HEK293T (cell line): ENCODE results near the gene ITIH1.
A peak's percentile ranks its signal among the peaks of the same experiment; 100 is the strongest.

Source experiments
- CTCF ChIA-PET: fragments of 350-600 bp; formaldehyde crosslinking; extraction: SDS; loops from one replicate; lab custom pipeline; 2021; ENCODE audit warnings: antibody characterized with exemption, inconsistent platforms; lab: Yijun Ruan, JAX
- POLR2A ChIA-PET: fragments of 350-600 bp; formaldehyde crosslinking; extraction: SDS; loops from one replicate; lab custom pipeline; 2020; ENCODE audit warnings: antibody characterized with exemption, inconsistent platforms; lab: Yijun Ruan, JAX
- DNase-seq: peaks from one replicate; pipeline ENCODE4 v3.0.0; 2012; ENCODE audit warnings: mixed read lengths; ENCODE audit errors: extremely low spot score
- ARNT ChIP-seq: fragments of 450-650 bp; IDR thresholded peaks from 2 replicates; pipeline ENCODE4 v1.6.1; 2017; ENCODE audit warnings: mild to moderate bottlenecking
- BHLHE40 ChIP-seq: fragments of 450-650 bp; IDR thresholded peaks from 2 replicates; pipeline ENCODE4 v1.6.1; 2016; ENCODE audit warnings: mild to moderate bottlenecking, moderate library complexity, borderline replicate concordance
- CTBP1 ChIP-seq: fragments of 450-650 bp; IDR thresholded peaks from 2 replicates; pipeline ENCODE4 v1.6.1; 2016; ENCODE audit warnings: borderline replicate concordance
- ELF4 ChIP-seq: fragments of 450-650 bp; IDR thresholded peaks from 2 replicates; pipeline ENCODE4 v1.6.1; 2017; ENCODE audit warnings: antibody characterized with exemption
- FOXA1 ChIP-seq: fragments of 450-650 bp; IDR thresholded peaks from 2 replicates; pipeline ENCODE4 v1.6.1; 2016; ENCODE audit warnings: mild to moderate bottlenecking
- FOXK2 ChIP-seq: fragments of 450-650 bp; IDR thresholded peaks from 2 replicates; pipeline ENCODE4 v1.6.1; 2016; ENCODE audit warnings: mild to moderate bottlenecking
- FOXM1 ChIP-seq: fragments of 450-650 bp; IDR thresholded peaks from 2 replicates; pipeline ENCODE4 v1.6.1; 2017; ENCODE audit warnings: mild to moderate bottlenecking, borderline replicate concordance
- HDGF ChIP-seq: fragments of 450-650 bp; IDR thresholded peaks from 2 replicates; pipeline ENCODE4 v1.6.1; 2017; ENCODE audit warnings: antibody characterized with exemption, borderline replicate concordance
- L3MBTL2 ChIP-seq: fragments of 450-650 bp; conservative IDR thresholded peaks from 2 replicates; pipeline ENCODE4 v1.6.1; 2016; ENCODE audit warnings: mild to moderate bottlenecking
- LEF1 ChIP-seq: fragments of 450-650 bp; IDR thresholded peaks from 2 replicates; pipeline ENCODE4 v1.6.1; 2017; ENCODE audit warnings: mild to moderate bottlenecking, borderline replicate concordance
- NFRKB ChIP-seq: fragments of 450-650 bp; IDR thresholded peaks from 2 replicates; pipeline ENCODE4 v1.6.1; 2016; ENCODE audit warnings: mild to moderate bottlenecking, moderate library complexity
- PKNOX1 ChIP-seq: fragments of 450-650 bp; IDR thresholded peaks from 2 replicates; pipeline ENCODE4 v1.6.1; 2016
- SP1 ChIP-seq: fragments of 450-650 bp; IDR thresholded peaks from 2 replicates; pipeline ENCODE4 v1.6.1; 2017
- SUZ12 ChIP-seq: fragments of 450-650 bp; IDR thresholded peaks from 2 replicates; pipeline ENCODE4 v1.6.1; 2016; ENCODE audit warnings: mild to moderate bottlenecking
- TARDBP ChIP-seq: fragments of 450-650 bp; IDR thresholded peaks from 2 replicates; pipeline ENCODE4 v1.6.1; 2016
- ZNF384 ChIP-seq: fragments of 450-650 bp; IDR thresholded peaks from 2 replicates; pipeline ENCODE4 v1.6.1; 2016

Gene ITIH1

GRCh38 chr3:52817860-52818259 lies 40.5 kb downstream of the ITIH1 start:
- CTCF ChIA-PET: no interaction called here
- TF ChIP-seq PKNOX1 (no peak), ELF4 (no peak), HDGF (no peak), FOXA1 (no peak), FOXK2 (no peak), ARNT (no peak), CTBP1 (no peak), L3MBTL2 (no peak)
- no peak for DNase-seq
- POLR2A ChIA-PET: interaction anchor here (1.4 kb wide), 1 partner anchor 19 kb away, joined by 3 read pairs; no protein-coding TSS in a partner anchor

GRCh38 chr3:52819936-52820335 lies 42.5 kb downstream of the ITIH1 start:
- no peak for TF ChIP-seq FOXA1
- TF ChIP-seq ZNF384: no peak
- TF ChIP-seq ELF4: no peak
- no peak; the same call in 1 of the 2 replicates for TF ChIP-seq PKNOX1
- no peak for TF ChIP-seq HDGF
- TF ChIP-seq FOXM1: no peak
- TF ChIP-seq TARDBP: no peak
- TF ChIP-seq CTBP1: no peak
- no peak for DNase-seq
- ChIA-PET CTCF (interaction anchor here (0.6 to 2.2 kb wide), 6 partner anchors 8 to 79 kb away, joined by 4 to 12 read pairs (median 8); no protein-coding TSS in a partner anchor), POLR2A (interaction anchor here (1.2 kb wide), 1 partner anchor 49 kb away, joined by 4 read pairs; the partner anchor contains the start of gene NEK4)

GRCh38 chr3:52820736-52821135 lies 43.3 kb downstream of the ITIH1 start:
- POLR2A ChIA-PET: interaction anchor here (1.4 kb wide), 1 partner anchor 50 kb away, joined by 10 read pairs; the partner anchor contains the start of gene NEK4
- DNase-seq: peak; percentile 78
- CTCF ChIA-PET: interaction anchor here (0.6 to 2.2 kb wide), 17 partner anchors 9 to 720 kb away, joined by 3 to 12 read pairs (median 4); no protein-coding TSS in a partner anchor
- TF ChIP-seq SUZ12 (no peak), FOXA1 (no peak), ELF4 (no peak), SP1 (no peak), LEF1 (no peak)

- TF ChIP-seq FOXA1 (no peak), PKNOX1 (peak; percentile 88)
- DNase-seq: no peak
- POLR2A ChIA-PET: interaction anchor here (1.0 kb wide), 1 partner anchor 16 kb away, joined by 3 read pairs; no protein-coding TSS in a partner anchor
- CTCF ChIA-PET: no interaction called here
Observed at GRCh38 chr3:52822363-52822762, 45.0 kb downstream of the ITIH1 start.

- DNase-seq: no peak
- ChIA-PET CTCF (no interaction called here), POLR2A (no interaction called here)
- no peak for TF ChIP-seq FOXM1
- no peak for TF ChIP-seq TARDBP
- TF ChIP-seq L3MBTL2: no peak
- no peak for TF ChIP-seq ARNT
- no peak for TF ChIP-seq HDGF
- TF ChIP-seq FOXK2: no peak
- TF ChIP-seq BHLHE40: no peak
- TF ChIP-seq ZNF384: no peak
- no peak for TF ChIP-seq LEF1
- TF ChIP-seq SP1: no peak
- TF ChIP-seq CTBP1: no peak
- TF ChIP-seq PKNOX1: no peak
- no peak for TF ChIP-seq FOXA1
- TF ChIP-seq SUZ12: no peak
- TF ChIP-seq ELF4: no peak
- no peak for TF ChIP-seq NFRKB
Observed at GRCh38 chr3:52824037-52824436, 46.6 kb downstream of the ITIH1 start.

GRCh38 chr3:52827441-52827840 lies 50.0 kb downstream of the ITIH1 start:
- POLR2A ChIA-PET: no interaction called here
- no peak for TF ChIP-seq ELF4
- TF ChIP-seq FOXM1: no peak
- no peak for TF ChIP-seq ARNT
- TF ChIP-seq HDGF: no peak
- no peak for TF ChIP-seq CTBP1
- TF ChIP-seq NFRKB: no peak
- no peak for TF ChIP-seq ZNF384
- TF ChIP-seq FOXA1: no peak
- no peak for DNase-seq
- CTCF ChIA-PET: no interaction called here

- DNase-seq: no peak
- ChIA-PET CTCF (no interaction called here), POLR2A (no interaction called here)
- TF ChIP-seq CTBP1 (no peak), ELF4 (no peak), L3MBTL2 (no peak), ZNF384 (no peak), HDGF (no peak), LEF1 (no peak), TARDBP (no peak), NFRKB (no peak), SUZ12 (no peak), FOXA1 (no peak), FOXM1 (no peak), SP1 (no peak), BHLHE40 (no peak), ARNT (no peak), FOXK2 (no peak)
Observed at GRCh38 chr3:52827866-52828376, 50.5 kb downstream of the ITIH1 start.
